Vagina (tissue), 2 donors: Measurements from ENCODE around the gene LASP1NB.

Source experiments
- POLR2A ChIP-seq, 2 donors: fragments of 450-650 bp; IDR thresholded peaks; one replicate each; pipeline ENCODE4 v1.6.1; 2017; ENCODE audit warnings: antibody characterized with exemption in 2 of 2, mild to moderate bottlenecking in 2 of 2, moderate library complexity in 2 of 2
- POLR2AphosphoS5 ChIP-seq, 2 donors: sonication (generic); formaldehyde crosslinking; IDR thresholded peaks; one replicate each; pipeline ENCODE4 v1.9.0; 2017; ENCODE audit warnings: antibody characterized with exemption in 2 of 2, mild to moderate bottlenecking in 2 of 2, low read depth in 1 of 2; ENCODE audit not compliant: insufficient read depth in 1 of 2
- TF ChIP-seq, protein P1 (sequence below), 3 experiments: fragments of 450-650 bp in 2 of 3; fragments of 200-600 bp in 1 of 3; sonication (generic) in 1 of 3; IDR thresholded peaks; one replicate each; pipeline ENCODE4 v1.5.1; 2017 to 2019; ENCODE audit warnings: antibody characterized with exemption in 3 of 3, mild to moderate bottlenecking in 2 of 3, moderate library complexity in 2 of 3

DNA sequence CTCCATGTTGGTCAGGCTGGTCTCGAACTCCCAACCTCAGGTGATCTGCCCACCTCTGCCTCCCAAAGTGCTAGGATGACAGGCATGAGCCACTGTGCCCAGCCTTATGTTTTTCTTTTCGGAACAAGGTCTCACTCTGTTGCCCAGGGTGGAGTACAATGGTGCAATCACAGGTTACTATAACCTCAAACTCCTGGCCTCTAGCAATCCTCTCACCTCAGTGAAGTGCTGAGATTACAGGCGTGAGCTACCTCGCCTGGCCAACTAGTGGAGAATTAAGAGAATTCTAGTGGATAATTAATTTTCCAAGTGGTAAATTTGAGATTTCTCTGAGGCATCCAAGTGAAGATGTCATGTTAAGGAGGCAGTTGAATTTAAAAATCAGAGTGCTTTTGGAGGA, 44.7 kb downstream of the LASP1NB start:
- TF ChIP-seq POLR2A (IDR thresholded peaks at IDR 0.05): no peak
- TF ChIP-seq, protein P1, sequence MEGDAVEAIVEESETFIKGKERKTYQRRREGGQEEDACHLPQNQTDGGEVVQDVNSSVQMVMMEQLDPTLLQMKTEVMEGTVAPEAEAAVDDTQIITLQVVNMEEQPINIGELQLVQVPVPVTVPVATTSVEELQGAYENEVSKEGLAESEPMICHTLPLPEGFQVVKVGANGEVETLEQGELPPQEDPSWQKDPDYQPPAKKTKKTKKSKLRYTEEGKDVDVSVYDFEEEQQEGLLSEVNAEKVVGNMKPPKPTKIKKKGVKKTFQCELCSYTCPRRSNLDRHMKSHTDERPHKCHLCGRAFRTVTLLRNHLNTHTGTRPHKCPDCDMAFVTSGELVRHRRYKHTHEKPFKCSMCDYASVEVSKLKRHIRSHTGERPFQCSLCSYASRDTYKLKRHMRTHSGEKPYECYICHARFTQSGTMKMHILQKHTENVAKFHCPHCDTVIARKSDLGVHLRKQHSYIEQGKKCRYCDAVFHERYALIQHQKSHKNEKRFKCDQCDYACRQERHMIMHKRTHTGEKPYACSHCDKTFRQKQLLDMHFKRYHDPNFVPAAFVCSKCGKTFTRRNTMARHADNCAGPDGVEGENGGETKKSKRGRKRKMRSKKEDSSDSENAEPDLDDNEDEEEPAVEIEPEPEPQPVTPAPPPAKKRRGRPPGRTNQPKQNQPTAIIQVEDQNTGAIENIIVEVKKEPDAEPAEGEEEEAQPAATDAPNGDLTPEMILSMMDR (IDR thresholded peaks at IDR 0.05): no peak
- no peak for TF ChIP-seq POLR2AphosphoS5 (IDR thresholded peaks at IDR 0.05; ENCODE audit: insufficient read depth in 1 of 2, low read depth in 1 of 2)
